SK-N-MC (cell line): ENCODE results near the gene AP2S1.

ENCODE experiments used
- EZH2 ChIP-seq: fragments of 200-600 bp; sonication (generic); IDR thresholded peaks from one replicate; pipeline ENCODE4 v1.6.1; 2017; ENCODE audit warnings: antibody characterized with exemption
- FOXP2 ChIP-seq: optimal IDR thresholded peaks from 2 replicates; pipeline ENCODE3; 2011; ENCODE audit warnings: mild to moderate bottlenecking, moderate library complexity; ENCODE audit not compliant: insufficient read depth; ENCODE audit errors: extremely low read length, control extremely low read depth
- POLR2AphosphoS5 ChIP-seq: IDR thresholded peaks from 2 replicates; pipeline ENCODE4 v1.6.1; 2012; ENCODE audit warnings: mild to moderate bottlenecking, low read depth, low read length, borderline replicate concordance

DNA sequence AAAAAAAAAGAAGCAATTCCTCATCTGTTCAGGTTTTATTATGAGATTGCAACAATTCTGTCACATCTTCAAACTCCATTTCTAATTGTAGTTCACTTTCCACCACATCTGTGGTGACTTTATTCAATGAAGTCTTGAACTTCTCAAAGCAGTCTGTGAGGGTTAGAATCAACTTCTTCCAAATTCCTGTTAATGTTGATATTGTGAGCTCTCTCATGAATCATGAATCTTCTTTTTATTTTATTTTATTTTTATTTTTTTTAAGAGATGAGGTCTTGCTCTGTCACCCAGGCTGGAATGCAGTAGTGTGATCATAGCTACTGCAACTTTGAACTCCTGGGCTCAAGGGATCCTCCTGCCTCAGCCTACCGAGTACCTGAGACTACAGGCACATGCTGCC, 29.8 kb upstream of the AP2S1 start:
- TF ChIP-seq EZH2 = no peak
- TF ChIP-seq FOXP2 = no peak
- TF ChIP-seq POLR2AphosphoS5 = no peak
